ENCODE measurements around the gene PALLD. TPM values are rescaled to one million over a fixed set of nuclear protein-coding genes. Genes with fewer than 3 reads are reported as not detected.
A peak's percentile ranks its signal among the peaks of the same experiment; 100 is the strongest.

PALLD gene
- total RNA-seq, 2 donors from 2014 or later, result 72.1 to 195 TPM

- no peak for TF ChIP-seq CTCF (IDR thresholded peaks at IDR 0.05)
- no peaks in the 10 kb centered on the region for H3K36me3 ChIP-seq
- intact Hi-C loops (cut with DNase I), result no loop called here
- no peak overlapping the region for H3K9ac ChIP-seq (ENCODE audit: low read depth in 2 of 2, low read length in 2 of 2)
- no peaks in the 10 kb centered on the region for H3K4me1 ChIP-seq
- no peaks in the 10 kb centered on the region for H3K27me3 ChIP-seq
- no peak overlapping the region for H3K27ac ChIP-seq
- H3K4me3 ChIP-seq, result no peak overlapping the region
- no peaks in the 10 kb centered on the region for H3K9me3 ChIP-seq
- DNase-seq, result no peak
These were observed 61.7 kb downstream of the PALLD start for GRCh38 chr4:168558599-168558998.

- H3K9me3 ChIP-seq, result no peaks in the 10 kb centered on the region
- no peak overlapping the region for H3K9ac ChIP-seq (ENCODE audit: low read depth in 2 of 2, low read length in 2 of 2)
- no peaks in the 10 kb centered on the region for H3K4me1 ChIP-seq
- no peaks in the 10 kb centered on the region for H3K36me3 ChIP-seq
- H3K27ac ChIP-seq, result no peak overlapping the region
- H3K27me3 ChIP-seq, result no peaks in the 10 kb centered on the region
- no peak for TF ChIP-seq CTCF (IDR thresholded peaks at IDR 0.05)
- intact Hi-C loops (cut with DNase I), result no loop called here
- no peak overlapping the region for H3K4me3 ChIP-seq
- DNase-seq, result peak; percentile 27
These were observed 63.6 kb downstream of the PALLD start for GRCh38 chr4:168560184-168561180.

- Histone ChIP-seq H3K9ac (ENCODE audit: low read depth in 2 of 2, low read length in 2 of 2) (no peak overlapping the region), H3K4me3 (no peak overlapping the region), H3K36me3 (no peaks in the 10 kb centered on the region), H3K27ac (no peak overlapping the region), H3K27me3 (no peaks in the 10 kb centered on the region), H3K4me1 (no peaks in the 10 kb centered on the region), H3K9me3 (no peaks in the 10 kb centered on the region)
- TF ChIP-seq CTCF (IDR thresholded peaks at IDR 0.05), result no peak
- DNase-seq, result no peak
- intact Hi-C loops (cut with DNase I), result no loop called here
These were observed 65.3 kb downstream of the PALLD start for GRCh38 chr4:168562041-168562571.

GRCh38 chr4:168564023-168564422 is 67.2 kb downstream of the PALLD start:
- Histone ChIP-seq H3K9ac (ENCODE audit: low read depth in 2 of 2, low read length in 2 of 2) (no peak overlapping the region), H3K9me3 (no peaks in the 10 kb centered on the region), H3K27ac (no peak overlapping the region), H3K27me3 (no peaks in the 10 kb centered on the region), H3K4me1 (no peaks in the 10 kb centered on the region), H3K36me3 (no peaks in the 10 kb centered on the region), H3K4me3 (no peak overlapping the region)
- no peak for TF ChIP-seq CTCF (IDR thresholded peaks at IDR 0.05)
- DNase-seq, result no peak
- intact Hi-C loops (cut with DNase I), result no loop called here

- no peak for DNase-seq
These were observed 68.3 kb downstream of the PALLD start for GRCh38 chr4:168565130-168565529.

More at GRCh38 chr4:168565130-168565529, 68.3 kb downstream of the PALLD start:
- intact Hi-C loops (cut with DNase I), result no loop called here
- no peak overlapping the region for H3K9ac ChIP-seq (ENCODE audit: low read depth in 2 of 2, low read length in 2 of 2)
- no peak overlapping the region for H3K27ac ChIP-seq
- H3K9me3 ChIP-seq, result no peaks in the 10 kb centered on the region
- no peaks in the 10 kb centered on the region for H3K27me3 ChIP-seq
- no peaks in the 10 kb centered on the region for H3K4me1 ChIP-seq
- TF ChIP-seq CTCF (IDR thresholded peaks at IDR 0.05), result no peak
- H3K4me3 ChIP-seq, result no peak overlapping the region
- no peaks in the 10 kb centered on the region for H3K36me3 ChIP-seq

All from colonic mucosa (tissue), 4 donors.